SU-DHL-6 (cell line): ENCODE data around the gene LY9.

Source experiments
- CTCF ChIP-seq: fragments of 200-600 bp; sonication (generic); IDR thresholded peaks from one replicate; pipeline ENCODE4 v1.5.1; 2017; ENCODE audit warnings: antibody characterized with exemption, mild to moderate bottlenecking, low read length, moderate library complexity; ENCODE audit not compliant: insufficient read depth, poor library complexity, severe bottlenecking
- EZH2phosphoT487 ChIP-seq: fragments of 200-600 bp; sonication (generic), shearing (Covaris generic); conservative IDR thresholded peaks from 2 replicates; pipeline ENCODE4 v1.6.1; 2018; ENCODE audit warnings: mild to moderate bottlenecking, antibody characterized with exemption, low read length, moderate library complexity, mixed read lengths

- TF ChIP-seq CTCF (no peak), EZH2phosphoT487 (no peak)
Measured at GRCh38 chr1:160807738-160808137, 11.8 kb downstream of the LY9 start.
